HEK293T (cell line): ENCODE data around the gene MYO1H.

ENCODE experiments used
- CTCF ChIA-PET: fragments of 350-600 bp; formaldehyde crosslinking; extraction: SDS; loops from one replicate; lab custom pipeline; 2021; ENCODE audit warnings: antibody characterized with exemption, inconsistent platforms; lab: Yijun Ruan, JAX
- POLR2A ChIA-PET: fragments of 350-600 bp; formaldehyde crosslinking; extraction: SDS; loops from one replicate; lab custom pipeline; 2020; ENCODE audit warnings: antibody characterized with exemption, inconsistent platforms; lab: Yijun Ruan, JAX
- DNase-seq: peaks from one replicate; pipeline ENCODE4 v3.0.0; 2012; ENCODE audit warnings: mixed read lengths; ENCODE audit errors: extremely low spot score
- ARNT ChIP-seq: fragments of 450-650 bp; IDR thresholded peaks from 2 replicates; pipeline ENCODE4 v1.6.1; 2017; ENCODE audit warnings: mild to moderate bottlenecking
- BHLHE40 ChIP-seq: fragments of 450-650 bp; IDR thresholded peaks from 2 replicates; pipeline ENCODE4 v1.6.1; 2016; ENCODE audit warnings: mild to moderate bottlenecking, moderate library complexity, borderline replicate concordance
- CTBP1 ChIP-seq: fragments of 450-650 bp; IDR thresholded peaks from 2 replicates; pipeline ENCODE4 v1.6.1; 2016; ENCODE audit warnings: borderline replicate concordance
- ELF4 ChIP-seq: fragments of 450-650 bp; IDR thresholded peaks from 2 replicates; pipeline ENCODE4 v1.6.1; 2017; ENCODE audit warnings: antibody characterized with exemption
- FOXA1 ChIP-seq: fragments of 450-650 bp; IDR thresholded peaks from 2 replicates; pipeline ENCODE4 v1.6.1; 2016; ENCODE audit warnings: mild to moderate bottlenecking
- FOXK2 ChIP-seq: fragments of 450-650 bp; IDR thresholded peaks from 2 replicates; pipeline ENCODE4 v1.6.1; 2016; ENCODE audit warnings: mild to moderate bottlenecking
- FOXM1 ChIP-seq: fragments of 450-650 bp; IDR thresholded peaks from 2 replicates; pipeline ENCODE4 v1.6.1; 2017; ENCODE audit warnings: mild to moderate bottlenecking, borderline replicate concordance
- HDGF ChIP-seq: fragments of 450-650 bp; IDR thresholded peaks from 2 replicates; pipeline ENCODE4 v1.6.1; 2017; ENCODE audit warnings: antibody characterized with exemption, borderline replicate concordance
- L3MBTL2 ChIP-seq: fragments of 450-650 bp; conservative IDR thresholded peaks from 2 replicates; pipeline ENCODE4 v1.6.1; 2016; ENCODE audit warnings: mild to moderate bottlenecking
- LEF1 ChIP-seq: fragments of 450-650 bp; IDR thresholded peaks from 2 replicates; pipeline ENCODE4 v1.6.1; 2017; ENCODE audit warnings: mild to moderate bottlenecking, borderline replicate concordance
- NFRKB ChIP-seq: fragments of 450-650 bp; IDR thresholded peaks from 2 replicates; pipeline ENCODE4 v1.6.1; 2016; ENCODE audit warnings: mild to moderate bottlenecking, moderate library complexity
- SP1 ChIP-seq: fragments of 450-650 bp; IDR thresholded peaks from 2 replicates; pipeline ENCODE4 v1.6.1; 2017
- SUZ12 ChIP-seq: fragments of 450-650 bp; IDR thresholded peaks from 2 replicates; pipeline ENCODE4 v1.6.1; 2016; ENCODE audit warnings: mild to moderate bottlenecking
- TARDBP ChIP-seq: fragments of 450-650 bp; IDR thresholded peaks from 2 replicates; pipeline ENCODE4 v1.6.1; 2016
- ZNF384 ChIP-seq: fragments of 450-650 bp; IDR thresholded peaks from 2 replicates; pipeline ENCODE4 v1.6.1; 2016
- TF ChIP-seq, protein P1 (sequence below): fragments of 450-650 bp; IDR thresholded peaks from 2 replicates; pipeline ENCODE4 v1.6.1; 2016

MYO1H gene

DNA sequence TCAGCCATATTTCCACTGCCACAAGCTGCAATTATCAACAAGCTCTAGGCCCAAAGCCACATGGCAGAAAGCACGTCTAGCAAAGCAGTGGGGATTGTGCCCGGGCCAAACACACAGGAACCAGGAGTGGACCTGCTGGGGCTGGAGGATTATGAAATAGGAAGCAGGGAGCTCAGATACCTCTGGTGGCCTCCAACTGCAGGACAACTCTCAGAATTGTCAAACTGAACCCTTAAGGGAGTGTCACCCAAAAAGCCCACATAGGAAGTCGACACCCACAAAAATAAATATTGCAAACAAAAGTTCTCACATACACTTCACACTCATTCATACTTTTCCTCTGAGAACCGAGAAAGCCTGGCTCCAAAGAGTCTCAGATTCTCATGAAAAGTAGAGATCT, 103.3 kb downstream of the MYO1H start:
- POLR2A ChIA-PET = no interaction called here
- no peak for DNase-seq
- TF ChIP-seq, protein P1, sequence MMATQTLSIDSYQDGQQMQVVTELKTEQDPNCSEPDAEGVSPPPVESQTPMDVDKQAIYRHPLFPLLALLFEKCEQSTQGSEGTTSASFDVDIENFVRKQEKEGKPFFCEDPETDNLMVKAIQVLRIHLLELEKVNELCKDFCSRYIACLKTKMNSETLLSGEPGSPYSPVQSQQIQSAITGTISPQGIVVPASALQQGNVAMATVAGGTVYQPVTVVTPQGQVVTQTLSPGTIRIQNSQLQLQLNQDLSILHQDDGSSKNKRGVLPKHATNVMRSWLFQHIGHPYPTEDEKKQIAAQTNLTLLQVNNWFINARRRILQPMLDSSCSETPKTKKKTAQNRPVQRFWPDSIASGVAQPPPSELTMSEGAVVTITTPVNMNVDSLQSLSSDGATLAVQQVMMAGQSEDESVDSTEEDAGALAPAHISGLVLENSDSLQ = no peak
- TF ChIP-seq FOXM1 (no peak), SP1 (no peak), ELF4 (no peak), FOXA1 (no peak), NFRKB (no peak), LEF1 (no peak)
- CTCF ChIA-PET = interaction anchor here (1.3 kb wide), 1 partner anchor 23 kb away, joined by 5 read pairs; no protein-coding TSS in a partner anchor

DNA sequence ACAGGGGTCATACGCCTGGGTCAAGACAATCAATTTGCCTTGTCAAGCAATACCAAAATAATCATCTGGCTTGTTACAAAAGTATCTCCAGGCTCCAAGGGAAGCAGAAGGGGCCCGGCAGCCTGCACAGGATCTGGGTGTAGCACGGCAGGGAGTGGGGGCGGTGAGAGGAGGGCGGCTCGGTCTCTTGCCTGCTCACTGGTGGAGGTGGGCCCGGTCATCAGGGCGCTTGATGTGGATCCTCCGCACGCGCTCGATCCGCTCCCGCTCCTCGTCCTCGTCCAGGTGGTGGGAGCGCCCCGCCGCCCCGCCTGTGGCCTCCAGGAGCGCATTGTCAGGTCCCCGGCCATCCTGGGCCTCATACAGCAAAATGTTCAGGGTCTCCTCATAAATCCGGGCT, 103.7 kb downstream of the MYO1H start:
- CTCF ChIA-PET = interaction anchor here (1.3 kb wide), 1 partner anchor 23 kb away, joined by 5 read pairs; no protein-coding TSS in a partner anchor
- no peak for DNase-seq

DNA sequence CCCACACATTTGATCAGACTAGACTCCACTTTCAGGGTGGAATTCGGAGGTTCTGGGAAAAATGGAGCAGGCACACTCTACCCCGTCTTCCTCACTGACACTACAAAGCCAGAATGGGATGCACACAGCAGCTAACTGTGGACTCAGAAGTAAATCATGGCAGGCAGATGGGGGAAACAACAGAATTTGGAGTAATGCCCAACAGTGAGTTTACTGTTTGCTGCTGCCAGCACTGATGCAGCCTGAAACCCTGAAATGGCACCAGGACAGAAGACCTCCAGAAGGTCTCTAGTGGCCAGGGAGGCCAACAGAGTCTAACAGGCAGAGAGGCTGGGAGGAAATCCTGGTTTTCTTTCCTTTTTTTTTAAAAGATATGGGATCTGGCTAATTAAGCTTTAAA, 104.8 kb downstream of the MYO1H start:
- TF ChIP-seq FOXA1 (no peak), FOXM1 (no peak), ZNF384 (no peak), CTBP1 (no peak), BHLHE40 (no peak), ARNT (no peak), NFRKB (no peak), L3MBTL2 (no peak), SP1 (no peak), FOXK2 (no peak), HDGF (no peak), ELF4 (no peak), SUZ12 (no peak), LEF1 (no peak), TARDBP (no peak)
- TF ChIP-seq, protein P1 = no peak
- POLR2A ChIA-PET = no interaction called here
- no peak for DNase-seq
- CTCF ChIA-PET = interaction anchor here (0.8 kb wide), 1 partner anchor 20 kb away, joined by 3 read pairs; no protein-coding TSS in a partner anchor

More for the DNA sequence above, 103.7 kb downstream of the MYO1H start:
- POLR2A ChIA-PET = no interaction called here
- TF ChIP-seq FOXA1 = no peak
- no peak for TF ChIP-seq HDGF
- no peak for TF ChIP-seq SP1
- no peak for TF ChIP-seq FOXM1
- no peak for TF ChIP-seq SUZ12
- TF ChIP-seq TARDBP = no peak
- TF ChIP-seq FOXK2 = no peak
- no peak for TF ChIP-seq L3MBTL2
- no peak for TF ChIP-seq NFRKB
- TF ChIP-seq, protein P1 = no peak
- TF ChIP-seq ZNF384 = no peak
- TF ChIP-seq BHLHE40 = no peak
- TF ChIP-seq CTBP1 = no peak
- TF ChIP-seq ELF4 = no peak
- TF ChIP-seq ARNT = no peak
- no peak for TF ChIP-seq LEF1

DNA sequence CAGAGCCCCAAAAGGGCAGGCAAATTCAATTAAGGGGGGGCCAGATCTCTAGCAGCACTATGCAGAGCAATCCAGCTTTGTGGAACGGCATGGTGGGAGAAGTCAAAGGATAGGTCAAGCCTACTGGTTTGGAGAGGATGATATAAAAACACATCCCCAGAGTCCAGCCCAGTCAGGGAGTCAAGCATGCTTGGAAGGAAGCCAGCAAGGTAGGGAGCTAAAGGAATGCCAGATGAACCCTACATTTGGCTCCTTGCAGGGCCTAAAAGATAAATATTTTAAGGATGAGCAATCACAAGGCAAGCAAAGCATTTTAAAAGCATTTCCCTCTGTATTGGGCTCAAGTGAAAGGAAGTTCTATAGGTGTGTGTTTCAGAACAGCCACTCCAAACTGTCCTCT, 108.0 kb downstream of the MYO1H start:
- ChIA-PET CTCF (no interaction called here), POLR2A (no interaction called here)
- TF ChIP-seq TARDBP (no peak), FOXM1 (no peak), LEF1 (no peak), ZNF384 (no peak), CTBP1 (no peak), FOXA1 (no peak), NFRKB (no peak), ELF4 (no peak)
- DNase-seq = no peak

DNA sequence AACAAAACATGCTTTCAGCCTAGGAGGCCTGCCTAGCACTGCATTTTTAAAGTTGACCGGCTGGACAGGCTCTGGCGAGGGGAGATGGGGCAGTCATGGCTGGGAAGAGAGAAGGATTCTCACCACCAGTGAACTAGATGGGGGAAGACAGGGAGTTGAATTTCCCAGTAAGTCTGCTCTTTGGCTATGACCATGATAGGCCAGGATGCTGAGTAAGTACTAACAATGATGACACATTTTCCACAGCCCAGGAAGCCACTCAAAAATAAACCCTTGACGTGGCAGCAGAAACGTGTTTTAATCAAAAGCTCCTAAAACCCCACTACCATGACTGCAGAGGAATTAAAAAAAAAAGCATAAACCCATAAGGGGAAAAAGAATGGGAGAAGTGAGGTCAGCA, 110.4 kb downstream of the MYO1H start:
- ChIA-PET CTCF (no interaction called here), POLR2A (no interaction called here)
- no peak for TF ChIP-seq ZNF384
- DNase-seq = no peak

DNA sequence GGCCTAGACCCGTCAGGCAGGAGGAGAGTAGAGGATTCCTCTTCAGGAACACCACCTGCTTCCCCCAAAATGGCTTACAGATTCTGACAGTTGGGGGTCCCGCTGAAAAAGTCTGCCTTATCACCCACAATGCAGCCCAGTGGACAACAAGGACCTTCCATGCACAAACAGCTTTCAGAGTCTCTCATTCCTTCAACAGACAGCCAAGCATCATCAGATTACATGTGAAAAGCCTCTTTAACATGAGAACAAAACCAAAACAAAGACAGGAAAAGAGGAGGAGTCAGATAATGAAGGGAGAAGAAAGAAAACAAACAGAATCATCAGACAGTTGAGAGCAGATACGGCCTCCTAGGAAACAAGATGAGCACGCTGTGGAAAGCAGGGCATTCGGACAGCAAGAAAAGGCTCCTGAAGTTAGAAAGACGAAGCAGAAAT, 111.1 kb downstream of the MYO1H start:
- TF ChIP-seq HDGF = no peak
- no peak for TF ChIP-seq BHLHE40
- TF ChIP-seq ELF4 = no peak
- no peak for TF ChIP-seq FOXM1
- no peak for TF ChIP-seq ZNF384
- TF ChIP-seq SP1 = no peak
- no peak for TF ChIP-seq ARNT
- no peak for TF ChIP-seq L3MBTL2
- no peak for TF ChIP-seq FOXA1
- no peak for TF ChIP-seq SUZ12
- no peak for TF ChIP-seq TARDBP
- TF ChIP-seq FOXK2 = no peak
- TF ChIP-seq, protein P1 = no peak
- no peak for TF ChIP-seq NFRKB
- TF ChIP-seq CTBP1 = no peak
- no peak for TF ChIP-seq LEF1
- no peak for DNase-seq
- CTCF ChIA-PET = no interaction called here
- POLR2A ChIA-PET = no interaction called here
